GM23338 (cell line): Measurements from ENCODE around the gene TRIM25. TPM values are rescaled to one million over a fixed set of nuclear protein-coding genes. Genes with fewer than 3 reads are reported as not detected.

Experiments used
- ATAC-seq: fragments of 200-7000 bp; cut with Tn5 transposase; 3 replicates; pipeline ENCODE4 v1.9.1; 2020
- DNase-seq: peaks from one replicate; pipeline ENCODE4 v3.0.0-alpha.2; 2015; ENCODE audit warnings: low spot score
- H2AFZ ChIP-seq: fragments of 200-600 bp; sonication (generic); 2 replicates; pipeline ENCODE4 v1.8.0; 2016; ENCODE audit warnings: antibody characterized with exemption, mild to moderate bottlenecking, moderate library complexity
- H3F3A ChIP-seq: fragments of 200-600 bp; sonication (generic); replicated peaks from 2 replicates; pipeline ENCODE4 v1.8.0; 2017; ENCODE audit warnings: antibody characterized with exemption, mixed run types, low read depth
- H3K27ac ChIP-seq: fragments of 200-600 bp; sonication (generic); 2 replicates; pipeline ENCODE4 v1.6.1; 2016; ENCODE audit warnings: low read depth
- H3K27me3 ChIP-seq: fragments of 200-600 bp; sonication (generic); 2 replicates; pipeline ENCODE4 v1.8.0; 2016; ENCODE audit warnings: mild to moderate bottlenecking, mixed run types, moderate library complexity; ENCODE audit not compliant: insufficient read depth
- H3K36me3 ChIP-seq: fragments of 200-600 bp; sonication (generic); 2 replicates; pipeline ENCODE4 v1.8.0; 2016; ENCODE audit warnings: mild to moderate bottlenecking; ENCODE audit not compliant: insufficient read depth
- H3K4me1 ChIP-seq: fragments of 200-600 bp; sonication (generic); 2 replicates; pipeline ENCODE4 v1.8.0; 2016; ENCODE audit warnings: mild to moderate bottlenecking, moderate library complexity; ENCODE audit not compliant: insufficient read depth
- H3K4me2 ChIP-seq: fragments of 200-600 bp; sonication (generic); 2 replicates; pipeline ENCODE4 v1.7.1; 2017; ENCODE audit warnings: mixed run types
- H3K4me3 ChIP-seq: fragments of 200-600 bp; sonication (generic); 2 replicates; pipeline ENCODE4 v1.6.1; 2016; ENCODE audit warnings: mixed run types
- H3K79me2 ChIP-seq: fragments of 200-600 bp; sonication (generic); replicated peaks from 2 replicates; pipeline ENCODE4 v1.8.0; 2017; ENCODE audit warnings: mild to moderate bottlenecking; ENCODE audit not compliant: insufficient read depth
- H3K9me2 ChIP-seq: fragments of 200-600 bp; sonication (generic); 2 replicates; pipeline ENCODE4 v1.8.0; 2017; ENCODE audit not compliant: insufficient read depth
- H4K20me1 ChIP-seq: fragments of 200-600 bp; sonication (generic); replicated peaks from 2 replicates; pipeline ENCODE4 v1.8.0; 2017; ENCODE audit warnings: mild to moderate bottlenecking; ENCODE audit not compliant: insufficient read depth
- H3K27ac Mint-ChIP-seq: 2 replicates; pipeline ENCODE4 v1.8.0; 2020; ENCODE audit warnings: inconsistent platforms, mild to moderate bottlenecking, moderate library complexity, mixed read lengths
- H3K27me3 Mint-ChIP-seq: 3 replicates; pipeline ENCODE4 v1.8.0; 2022; ENCODE audit warnings: low read depth, mild to moderate bottlenecking, moderate library complexity, mixed read lengths, inconsistent platforms; ENCODE audit not compliant: insufficient read depth, poor library complexity
- H3K36me3 Mint-ChIP-seq: 3 replicates; pipeline ENCODE4 v1.8.0; 2021; ENCODE audit warnings: low read depth, mild to moderate bottlenecking, inconsistent platforms, moderate library complexity, mixed read lengths
- H3K4me1 Mint-ChIP-seq: 3 replicates; pipeline ENCODE4 v1.8.0; 2020; ENCODE audit warnings: mild to moderate bottlenecking, inconsistent platforms, mixed read lengths
- H3K4me3 Mint-ChIP-seq: 3 replicates; pipeline ENCODE4 v1.8.0; 2021; ENCODE audit warnings: moderate library complexity, mild to moderate bottlenecking, inconsistent platforms, mixed read lengths
- H3K9me3 Mint-ChIP-seq: 3 replicates; pipeline ENCODE4 v1.8.0; 2020; ENCODE audit warnings: moderate library complexity, mild to moderate bottlenecking, inconsistent platforms, mixed read lengths
- CREB1 ChIP-seq: fragments of 250-450 bp; sonication (Bioruptor Pico); IDR thresholded peaks from 2 replicates; pipeline ENCODE4 v1.5.0; 2020; ENCODE audit warnings: low read depth, mild to moderate bottlenecking, moderate library complexity
- EZH2 ChIP-seq: fragments of 200-600 bp; sonication (generic); IDR thresholded peaks from one replicate; pipeline ENCODE4 v1.8.0; 2017; ENCODE audit warnings: antibody characterized with exemption, mild to moderate bottlenecking, low read depth; ENCODE audit not compliant: unreplicated experiment
- EZH2phosphoT487 ChIP-seq: fragments of 200-600 bp; sonication (generic); IDR thresholded peaks from one replicate; pipeline ENCODE4 v1.8.1; 2018; ENCODE audit warnings: antibody characterized with exemption; ENCODE audit not compliant: unreplicated experiment
- POLR2AphosphoS5 ChIP-seq: IDR thresholded peaks from 2 replicates; pipeline ENCODE4 v1.6.1; 2016; ENCODE audit warnings: antibody characterized with exemption, low read depth
- REST ChIP-seq: IDR thresholded peaks from one replicate; pipeline ENCODE4 v1.6.1; 2018; ENCODE audit warnings: antibody characterized with exemption; ENCODE audit not compliant: unreplicated experiment
- STAT1 ChIP-seq: IDR thresholded peaks from one replicate; pipeline ENCODE4 v1.6.1; 2016; ENCODE audit warnings: antibody characterized with exemption; ENCODE audit not compliant: unreplicated experiment
- ZNF114 ChIP-seq: fragments of 250-450 bp; sonication (Bioruptor Pico); IDR thresholded peaks from 2 replicates; pipeline ENCODE4 v1.5.0; 2020; ENCODE audit warnings: mild to moderate bottlenecking, moderate library complexity
- polyA plus RNA-seq: library from polyadenylated mRNA; unstranded; fragments of >200 nt; fragmentation: Nextera tagmentation; extraction: Ambion mirVana; gene quantifications from 2 replicates; pipeline ENCODE4 v1.2.1, GENCODE V29; 2016
- total RNA-seq: library from RNA; depleted of rRNA; stranded (reverse); fragments of >200 nt; shearing (Covaris generic); gene quantifications from 2 replicates; pipeline ENCODE4 v1.2.3, GENCODE V29; 2014
- TF ChIP-seq, protein P1 (sequence below): fragments of 250-450 bp; sonication (Bioruptor Pico); IDR thresholded peaks from 2 replicates; pipeline ENCODE4 v1.5.0; 2020; ENCODE audit warnings: mild to moderate bottlenecking, moderate library complexity
- TF ChIP-seq, protein P2 (sequence below), 2 experiments: fragments of 200-600 bp in 1 of 2; sonication (generic) in 1 of 2; conservative IDR thresholded peaks; 2 replicates each; pipeline versions ENCODE4 v1.5.1 to v1.6.1; 2016 to 2017; ENCODE audit warnings: antibody characterized with exemption in 2 of 2, low read depth in 2 of 2, mild to moderate bottlenecking in 2 of 2, moderate library complexity in 1 of 2

The TRIM25 gene
- total and polyA plus RNA-seq, 2 experiments from 2014 or later: 19.6 to 36.2 TPM

- H3K4me1 Mint-ChIP-seq: peaks cover 26% of the 10 kb centered on the region
- DNase-seq: no peak
- peaks cover 10% of the 10 kb centered on the region for H3K36me3 ChIP-seq
- no peak for ATAC-seq
- no peaks in the 10 kb centered on the region for H3F3A ChIP-seq
- H3K4me3 ChIP-seq: no peak overlapping the region
- no peak overlapping the region for H3K4me3 Mint-ChIP-seq
- no peaks in the 10 kb centered on the region for H4K20me1 ChIP-seq
- peaks cover 50% of the 10 kb centered on the region for H3K36me3 Mint-ChIP-seq
- no peaks in the 10 kb centered on the region for H3K27me3 ChIP-seq
- no peak overlapping the region for H3K4me2 ChIP-seq
- no peaks in the 10 kb centered on the region for H3K9me2 ChIP-seq
- peaks cover 11% of the 10 kb centered on the region for H3K4me1 ChIP-seq
- no peaks in the 10 kb centered on the region for H3K79me2 ChIP-seq
- H3K27ac ChIP-seq: no peak overlapping the region
- H2AFZ ChIP-seq: no peak overlapping the region
- H3K9me3 Mint-ChIP-seq: peaks cover 7% of the 10 kb centered on the region
- no peak for TF ChIP-seq REST
- no peak for TF ChIP-seq EZH2
- H3K27ac Mint-ChIP-seq: no peak overlapping the region; the same call in 1 of the 2 replicates
- no peaks in the 10 kb centered on the region for H3K27me3 Mint-ChIP-seq
Observed at GRCh38 chr17:56893503-56893902, 20.3 kb downstream of the TRIM25 start.

DNA sequence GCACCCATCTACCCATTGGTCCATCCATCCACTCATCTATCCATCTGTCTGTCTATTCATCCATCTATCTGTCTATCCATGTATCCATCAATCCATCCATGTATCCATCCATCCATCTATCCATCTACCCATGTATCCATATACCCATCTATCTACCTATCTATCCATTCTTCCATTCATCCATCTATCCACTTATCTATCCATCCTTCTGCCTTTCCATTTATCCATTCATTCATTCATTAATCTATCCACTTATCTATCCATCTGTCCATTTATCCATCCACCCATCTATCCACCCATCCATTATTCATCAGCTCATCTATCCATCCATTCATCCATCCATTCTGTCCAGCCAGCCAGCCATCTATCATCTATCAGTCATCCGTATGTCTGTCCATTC, 21.5 kb downstream of the TRIM25 start:
- no peaks in the 10 kb centered on the region for H3K27me3 Mint-ChIP-seq
- no peak for ATAC-seq
- no peak for TF ChIP-seq CREB1
- TF ChIP-seq POLR2AphosphoS5: no peak
- TF ChIP-seq STAT1: no peak
- TF ChIP-seq, protein P1, sequence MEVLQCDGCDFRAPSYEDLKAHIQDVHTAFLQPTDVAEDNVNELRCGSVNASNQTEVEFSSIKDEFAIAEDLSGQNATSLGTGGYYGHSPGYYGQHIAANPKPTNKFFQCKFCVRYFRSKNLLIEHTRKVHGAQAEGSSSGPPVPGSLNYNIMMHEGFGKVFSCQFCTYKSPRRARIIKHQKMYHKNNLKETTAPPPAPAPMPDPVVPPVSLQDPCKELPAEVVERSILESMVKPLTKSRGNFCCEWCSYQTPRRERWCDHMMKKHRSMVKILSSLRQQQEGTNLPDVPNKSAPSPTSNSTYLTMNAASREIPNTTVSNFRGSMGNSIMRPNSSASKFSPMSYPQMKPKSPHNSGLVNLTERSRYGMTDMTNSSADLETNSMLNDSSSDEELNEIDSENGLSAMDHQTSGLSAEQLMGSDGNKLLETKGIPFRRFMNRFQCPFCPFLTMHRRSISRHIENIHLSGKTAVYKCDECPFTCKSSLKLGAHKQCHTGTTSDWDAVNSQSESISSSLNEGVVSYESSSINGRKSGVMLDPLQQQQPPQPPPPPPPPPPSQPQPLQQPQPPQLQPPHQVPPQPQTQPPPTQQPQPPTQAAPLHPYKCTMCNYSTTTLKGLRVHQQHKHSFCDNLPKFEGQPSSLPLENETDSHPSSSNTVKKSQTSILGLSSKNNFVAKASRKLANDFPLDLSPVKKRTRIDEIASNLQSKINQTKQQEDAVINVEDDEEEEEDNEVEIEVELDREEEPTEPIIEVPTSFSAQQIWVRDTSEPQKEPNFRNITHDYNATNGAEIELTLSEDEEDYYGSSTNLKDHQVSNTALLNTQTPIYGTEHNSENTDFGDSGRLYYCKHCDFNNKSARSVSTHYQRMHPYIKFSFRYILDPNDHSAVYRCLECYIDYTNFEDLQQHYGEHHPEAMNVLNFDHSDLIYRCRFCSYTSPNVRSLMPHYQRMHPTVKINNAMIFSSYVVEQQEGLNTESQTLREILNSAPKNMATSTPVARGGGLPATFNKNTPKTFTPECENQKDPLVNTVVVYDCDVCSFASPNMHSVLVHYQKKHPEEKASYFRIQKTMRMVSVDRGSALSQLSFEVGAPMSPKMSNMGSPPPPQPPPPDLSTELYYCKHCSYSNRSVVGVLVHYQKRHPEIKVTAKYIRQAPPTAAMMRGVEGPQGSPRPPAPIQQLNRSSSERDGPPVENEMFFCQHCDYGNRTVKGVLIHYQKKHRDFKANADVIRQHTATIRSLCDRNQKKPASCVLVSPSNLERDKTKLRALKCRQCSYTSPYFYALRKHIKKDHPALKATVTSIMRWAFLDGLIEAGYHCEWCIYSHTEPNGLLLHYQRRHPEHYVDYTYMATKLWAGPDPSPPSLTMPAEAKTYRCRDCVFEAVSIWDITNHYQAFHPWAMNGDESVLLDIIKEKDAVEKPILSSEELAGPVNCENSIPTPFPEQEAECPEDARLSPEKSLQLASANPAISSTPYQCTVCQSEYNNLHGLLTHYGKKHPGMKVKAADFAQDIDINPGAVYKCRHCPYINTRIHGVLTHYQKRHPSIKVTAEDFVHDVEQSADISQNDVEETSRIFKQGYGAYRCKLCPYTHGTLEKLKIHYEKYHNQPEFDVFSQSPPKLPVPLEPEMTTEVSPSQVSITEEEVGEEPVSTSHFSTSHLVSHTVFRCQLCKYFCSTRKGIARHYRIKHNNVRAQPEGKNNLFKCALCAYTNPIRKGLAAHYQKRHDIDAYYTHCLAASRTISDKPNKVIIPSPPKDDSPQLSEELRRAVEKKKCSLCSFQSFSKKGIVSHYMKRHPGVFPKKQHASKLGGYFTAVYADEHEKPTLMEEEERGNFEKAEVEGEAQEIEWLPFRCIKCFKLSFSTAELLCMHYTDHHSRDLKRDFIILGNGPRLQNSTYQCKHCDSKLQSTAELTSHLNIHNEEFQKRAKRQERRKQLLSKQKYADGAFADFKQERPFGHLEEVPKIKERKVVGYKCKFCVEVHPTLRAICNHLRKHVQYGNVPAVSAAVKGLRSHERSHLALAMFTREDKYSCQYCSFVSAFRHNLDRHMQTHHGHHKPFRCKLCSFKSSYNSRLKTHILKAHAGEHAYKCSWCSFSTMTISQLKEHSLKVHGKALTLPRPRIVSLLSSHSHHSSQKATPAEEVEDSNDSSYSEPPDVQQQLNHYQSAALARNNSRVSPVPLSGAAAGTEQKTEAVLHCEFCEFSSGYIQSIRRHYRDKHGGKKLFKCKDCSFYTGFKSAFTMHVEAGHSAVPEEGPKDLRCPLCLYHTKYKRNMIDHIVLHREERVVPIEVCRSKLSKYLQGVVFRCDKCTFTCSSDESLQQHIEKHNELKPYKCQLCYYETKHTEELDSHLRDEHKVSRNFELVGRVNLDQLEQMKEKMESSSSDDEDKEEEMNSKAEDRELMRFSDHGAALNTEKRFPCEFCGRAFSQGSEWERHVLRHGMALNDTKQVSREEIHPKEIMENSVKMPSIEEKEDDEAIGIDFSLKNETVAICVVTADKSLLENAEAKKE (CRISPR knock-in tag): no peak
- TF ChIP-seq, protein P2, sequence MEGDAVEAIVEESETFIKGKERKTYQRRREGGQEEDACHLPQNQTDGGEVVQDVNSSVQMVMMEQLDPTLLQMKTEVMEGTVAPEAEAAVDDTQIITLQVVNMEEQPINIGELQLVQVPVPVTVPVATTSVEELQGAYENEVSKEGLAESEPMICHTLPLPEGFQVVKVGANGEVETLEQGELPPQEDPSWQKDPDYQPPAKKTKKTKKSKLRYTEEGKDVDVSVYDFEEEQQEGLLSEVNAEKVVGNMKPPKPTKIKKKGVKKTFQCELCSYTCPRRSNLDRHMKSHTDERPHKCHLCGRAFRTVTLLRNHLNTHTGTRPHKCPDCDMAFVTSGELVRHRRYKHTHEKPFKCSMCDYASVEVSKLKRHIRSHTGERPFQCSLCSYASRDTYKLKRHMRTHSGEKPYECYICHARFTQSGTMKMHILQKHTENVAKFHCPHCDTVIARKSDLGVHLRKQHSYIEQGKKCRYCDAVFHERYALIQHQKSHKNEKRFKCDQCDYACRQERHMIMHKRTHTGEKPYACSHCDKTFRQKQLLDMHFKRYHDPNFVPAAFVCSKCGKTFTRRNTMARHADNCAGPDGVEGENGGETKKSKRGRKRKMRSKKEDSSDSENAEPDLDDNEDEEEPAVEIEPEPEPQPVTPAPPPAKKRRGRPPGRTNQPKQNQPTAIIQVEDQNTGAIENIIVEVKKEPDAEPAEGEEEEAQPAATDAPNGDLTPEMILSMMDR (conservative IDR thresholded peaks at IDR 0.05; ENCODE audit: low read depth in 2 of 2): no peak
- TF ChIP-seq EZH2phosphoT487: no peak
- TF ChIP-seq ZNF114: no peak

More for the DNA sequence above, 21.5 kb downstream of the TRIM25 start:
- H3K79me2 ChIP-seq: no peaks in the 10 kb centered on the region
- no peak overlapping the region for H3K4me3 ChIP-seq
- H3K27me3 ChIP-seq: no peaks in the 10 kb centered on the region
- H3F3A ChIP-seq: no peaks in the 10 kb centered on the region
- no peaks in the 10 kb centered on the region for H4K20me1 ChIP-seq
- no peaks in the 10 kb centered on the region for H3K9me2 ChIP-seq
- Mint-ChIP-seq H3K4me3 (no peak overlapping the region), H3K9me3 (peaks cover 19% of the 10 kb centered on the region), H3K36me3 (peaks cover 54% of the 10 kb centered on the region), H3K4me1 (peaks cover 26% of the 10 kb centered on the region), H3K27ac (no peak overlapping the region)
- no peak overlapping the region for H3K27ac ChIP-seq
- no peak for DNase-seq
- no peak overlapping the region for H2AFZ ChIP-seq
- H3K4me2 ChIP-seq: no peak overlapping the region
- peaks cover 11% of the 10 kb centered on the region for H3K4me1 ChIP-seq
- peaks cover 15% of the 10 kb centered on the region for H3K36me3 ChIP-seq
